GM10266 (cell line): Measurements from ENCODE around the gene MAP7.

ENCODE experiments used
- DNase-seq: peaks from one replicate; pipeline ENCODE4 v3.0.0; 2012; ENCODE audit errors: extremely low spot score
- CTCF ChIP-seq: IDR thresholded peaks from 2 replicates; pipeline ENCODE4 v1.5.1; 2012; ENCODE audit warnings: mild to moderate bottlenecking, low read depth; ENCODE audit not compliant: control insufficient read depth, insufficient read depth; ENCODE audit errors: missing control alignments

Gene MAP7

GRCh38 chr6:136528477-136528876 lies 21.7 kb downstream of the MAP7 start:
- DNase-seq: no peak
- TF ChIP-seq CTCF: no peak

- no peak for DNase-seq
- TF ChIP-seq CTCF: no peak
These were observed 22.4 kb downstream of the MAP7 start for GRCh38 chr6:136527831-136528230.

- no peak for DNase-seq
These were observed 23.3 kb downstream of the MAP7 start for GRCh38 chr6:136526937-136527336.

GRCh38 chr6:136526196-136526930 lies 23.9 kb downstream of the MAP7 start:
- no peak for TF ChIP-seq CTCF
- DNase-seq: no peak

More at GRCh38 chr6:136526937-136527336, 23.3 kb downstream of the MAP7 start:
- no peak for TF ChIP-seq CTCF

GRCh38 chr6:136525586-136526195 lies 24.5 kb downstream of the MAP7 start:
- TF ChIP-seq CTCF: no peak
- no peak for DNase-seq

- no peak for DNase-seq
- no peak for TF ChIP-seq CTCF
These were observed 25.2 kb downstream of the MAP7 start for GRCh38 chr6:136524936-136525413.

- no peak for TF ChIP-seq CTCF
- DNase-seq: no peak
These were observed 25.8 kb downstream of the MAP7 start for GRCh38 chr6:136524339-136524935.
